AML-193 (cell line): ENCODE measurements around the gene OTUD3.

ENCODE experiments used
- DNase-seq, 2 experiments: peaks; one replicate each; lab custom pipeline; 2025; lab: John Stamatoyannopoulos, UW

OTUD3 gene

GRCh38 chr1:19954059-19954458, 71.9 kb downstream of the OTUD3 start:
- DNase-seq, result no peak

- DNase-seq, result no peak
Measured at GRCh38 chr1:19955534-19956170, 73.5 kb downstream of the OTUD3 start.

- DNase-seq, result no peak
Measured at GRCh38 chr1:19957779-19958178, 75.6 kb downstream of the OTUD3 start.

GRCh38 chr1:19960591-19960990, 78.4 kb downstream of the OTUD3 start:
- no peak for DNase-seq
